HG02970 (cell line): ENCODE data around the gene SLC7A8.

ENCODE experiments used
- ATAC-seq: cut with Tn5 transposase; IDR thresholded peaks from one replicate; pipeline ENCODE4 v1.9.1; 2021; ENCODE audit warnings: mild to moderate bottlenecking, moderate library complexity, moderate number of reproducible peaks; ENCODE audit not compliant: unreplicated experiment, low FRiP score

The SLC7A8 gene

DNA sequence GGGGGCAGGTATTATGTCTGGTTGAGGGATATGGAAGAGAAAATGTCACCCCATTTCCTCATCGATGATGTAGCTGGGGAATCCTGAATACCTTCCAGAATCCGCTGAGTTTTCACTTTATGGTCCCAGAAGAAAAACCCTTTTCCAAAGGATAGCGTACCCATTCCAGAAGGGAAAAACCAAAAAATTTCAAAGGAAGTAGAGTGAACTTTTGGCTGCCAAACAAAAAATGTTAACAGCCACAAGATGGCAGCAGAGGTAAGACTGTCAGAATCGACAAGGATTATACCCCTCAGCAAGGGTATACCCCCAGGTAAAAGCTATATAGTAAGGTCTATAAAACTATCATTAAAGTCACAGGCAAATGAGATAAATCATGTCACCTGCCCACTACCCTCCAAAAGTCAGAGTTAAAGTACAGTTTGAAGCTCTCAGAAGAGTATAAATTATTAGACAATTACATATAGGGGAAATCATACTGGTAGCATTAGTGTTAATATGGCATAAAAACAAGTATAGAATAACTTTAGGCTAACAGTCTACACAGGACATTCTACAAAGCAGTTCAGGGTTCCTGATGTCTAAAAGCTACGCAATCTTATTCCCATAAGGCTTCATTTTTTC lies 106.6 kb downstream of the SLC7A8 start:
- no peak for ATAC-seq
